ENCODE data around the gene KRAS. TPM values are rescaled to one million over a fixed set of nuclear protein-coding genes. Genes with fewer than 3 reads are reported as not detected.

Gene KRAS
- total and polyA plus RNA-seq, 2 of the 13 experiments (the other 11 are each of a cell fraction or from before 2014, with no cell fraction given): 6.5 to 9.8 TPM

DNA sequence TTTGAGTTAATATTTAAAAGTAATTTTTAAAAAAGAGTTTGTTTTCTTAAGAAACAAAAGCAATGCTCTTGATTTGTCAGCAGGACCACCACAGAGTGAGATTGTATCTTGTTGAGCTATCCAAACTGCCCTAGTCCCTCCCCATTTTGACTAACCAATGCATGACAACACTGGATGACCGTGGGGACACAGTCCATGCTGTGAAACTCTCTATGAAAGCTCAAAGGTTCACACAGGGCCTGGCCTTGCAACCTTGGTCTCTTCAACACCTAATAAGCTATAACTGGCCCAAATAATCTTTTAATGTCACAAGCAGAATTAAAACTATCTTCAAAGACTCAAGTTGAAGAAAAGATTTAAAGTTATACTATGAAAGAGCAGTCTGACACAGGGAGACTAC is 42.2 kb downstream of the KRAS start:
- no peaks in the 10 kb centered on the region for H3K27me3 ChIP-seq (ENCODE audit: control insufficient read depth in 1 of 2, insufficient read depth in 2 of 2, low read length in 2 of 2)
- TF ChIP-seq ZSCAN31 (CRISPR knock-in tag; IDR thresholded peaks at IDR 0.05; ENCODE audit: low read depth) (no peak), GLI4 (CRISPR knock-in tag; IDR thresholded peaks at IDR 0.05; ENCODE audit: borderline replicate concordance) (no peak), ZNF644 (CRISPR knock-in tag; IDR thresholded peaks at IDR 0.05; ENCODE audit: low read depth) (peak; percentile 76; the same call in 1 of the 2 replicates), ZMYM4 (CRISPR knock-in tag; IDR thresholded peaks at IDR 0.05) (peak; percentile 63), PHF21A (CRISPR knock-in tag; IDR thresholded peaks at IDR 0.05) (no peak), RARA (CRISPR knock-in tag; IDR thresholded peaks at IDR 0.05) (0 out of 2 replicates have a peak, but pooled peaks have one; percentile 26), HNF4A (CRISPR knock-in tag; IDR thresholded peaks at IDR 0.05) (peak; percentile 82), NCOR1 (IDR thresholded peaks at IDR 0.05; ENCODE audit: borderline replicate concordance, low read length) (peak; percentile 47; the same call in 1 of the 2 replicates), EHMT2 (IDR thresholded peaks at IDR 0.05; ENCODE audit: borderline replicate concordance, low read depth, low read length) (0 out of 2 replicates have a peak, but pooled peaks have one; percentile 31), TAF1 (CRISPR knock-in tag; IDR thresholded peaks at IDR 0.05) (no peak), BCL6 (CRISPR knock-in tag; IDR thresholded peaks at IDR 0.05) (peak; percentile 71), POGZ (CRISPR knock-in tag; IDR thresholded peaks at IDR 0.05) (peak; percentile 59; the same call in 1 of the 2 replicates), PCBP1 (IDR thresholded peaks at IDR 0.05; ENCODE audit: borderline replicate concordance, low read depth, low read length) (no peak), ZNF605 (CRISPR knock-in tag; IDR thresholded peaks at IDR 0.05) (no peak), HNF4G (IDR thresholded peaks at IDR 0.05; ENCODE audit: borderline replicate concordance, low read depth, low read length) (peak; percentile 57; the same call in 1 of the 2 replicates), HNF4G (CRISPR knock-in tag; IDR thresholded peaks at IDR 0.05; ENCODE audit: borderline replicate concordance, low read depth) (no peak), HOXA9 (CRISPR knock-in tag; IDR thresholded peaks at IDR 0.05; ENCODE audit: borderline replicate concordance) (no peak), SAP130 (CRISPR knock-in tag; IDR thresholded peaks at IDR 0.05; ENCODE audit: low read depth) (peak; percentile 37; the same call in 1 of the 2 replicates)
- TF ChIP-seq, protein P1, sequence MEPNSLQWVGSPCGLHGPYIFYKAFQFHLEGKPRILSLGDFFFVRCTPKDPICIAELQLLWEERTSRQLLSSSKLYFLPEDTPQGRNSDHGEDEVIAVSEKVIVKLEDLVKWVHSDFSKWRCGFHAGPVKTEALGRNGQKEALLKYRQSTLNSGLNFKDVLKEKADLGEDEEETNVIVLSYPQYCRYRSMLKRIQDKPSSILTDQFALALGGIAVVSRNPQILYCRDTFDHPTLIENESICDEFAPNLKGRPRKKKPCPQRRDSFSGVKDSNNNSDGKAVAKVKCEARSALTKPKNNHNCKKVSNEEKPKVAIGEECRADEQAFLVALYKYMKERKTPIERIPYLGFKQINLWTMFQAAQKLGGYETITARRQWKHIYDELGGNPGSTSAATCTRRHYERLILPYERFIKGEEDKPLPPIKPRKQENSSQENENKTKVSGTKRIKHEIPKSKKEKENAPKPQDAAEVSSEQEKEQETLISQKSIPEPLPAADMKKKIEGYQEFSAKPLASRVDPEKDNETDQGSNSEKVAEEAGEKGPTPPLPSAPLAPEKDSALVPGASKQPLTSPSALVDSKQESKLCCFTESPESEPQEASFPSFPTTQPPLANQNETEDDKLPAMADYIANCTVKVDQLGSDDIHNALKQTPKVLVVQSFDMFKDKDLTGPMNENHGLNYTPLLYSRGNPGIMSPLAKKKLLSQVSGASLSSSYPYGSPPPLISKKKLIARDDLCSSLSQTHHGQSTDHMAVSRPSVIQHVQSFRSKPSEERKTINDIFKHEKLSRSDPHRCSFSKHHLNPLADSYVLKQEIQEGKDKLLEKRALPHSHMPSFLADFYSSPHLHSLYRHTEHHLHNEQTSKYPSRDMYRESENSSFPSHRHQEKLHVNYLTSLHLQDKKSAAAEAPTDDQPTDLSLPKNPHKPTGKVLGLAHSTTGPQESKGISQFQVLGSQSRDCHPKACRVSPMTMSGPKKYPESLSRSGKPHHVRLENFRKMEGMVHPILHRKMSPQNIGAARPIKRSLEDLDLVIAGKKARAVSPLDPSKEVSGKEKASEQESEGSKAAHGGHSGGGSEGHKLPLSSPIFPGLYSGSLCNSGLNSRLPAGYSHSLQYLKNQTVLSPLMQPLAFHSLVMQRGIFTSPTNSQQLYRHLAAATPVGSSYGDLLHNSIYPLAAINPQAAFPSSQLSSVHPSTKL (CRISPR knock-in tag; IDR thresholded peaks at IDR 0.05): 0 out of 2 replicates have a peak, but pooled peaks have one; percentile 18
- TF ChIP-seq, protein P2, sequence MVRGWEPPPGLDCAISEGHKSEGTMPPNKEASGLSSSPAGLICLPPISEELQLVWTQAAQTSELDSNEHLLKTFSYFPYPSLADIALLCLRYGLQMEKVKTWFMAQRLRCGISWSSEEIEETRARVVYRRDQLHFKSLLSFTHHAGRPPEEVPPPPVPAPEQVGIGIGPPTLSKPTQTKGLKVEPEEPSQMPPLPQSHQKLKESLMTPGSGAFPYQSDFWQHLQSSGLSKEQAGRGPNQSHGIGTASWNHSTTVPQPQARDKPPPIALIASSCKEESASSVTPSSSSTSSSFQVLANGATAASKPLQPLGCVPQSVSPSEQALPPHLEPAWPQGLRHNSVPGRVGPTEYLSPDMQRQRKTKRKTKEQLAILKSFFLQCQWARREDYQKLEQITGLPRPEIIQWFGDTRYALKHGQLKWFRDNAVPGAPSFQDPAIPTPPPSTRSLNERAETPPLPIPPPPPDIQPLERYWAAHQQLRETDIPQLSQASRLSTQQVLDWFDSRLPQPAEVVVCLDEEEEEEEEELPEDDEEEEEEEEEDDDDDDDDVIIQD (CRISPR knock-in tag; IDR thresholded peaks at IDR 0.05; ENCODE audit: low read depth): peak; percentile 98; the same call in 1 of the 2 replicates
- POLR2A ChIA-PET: interaction anchor here (2.1 kb wide), 1 partner anchor 14 kb away, joined by 7 read pairs; the partner anchor contains the start of genes DNAI7 and ETFRF1
- H3K4me3 ChIP-seq (replicated peaks in 1 of 3; ENCODE audit: insufficient read depth in 1 of 3, low read depth in 2 of 3, low read length in 3 of 3): no peak overlapping the region
- H3K79me2 ChIP-seq (ENCODE audit: insufficient read depth, low read length): no peaks in the 10 kb centered on the region
- no peak overlapping the region for H3K27ac ChIP-seq (ENCODE audit: extremely low read length, insufficient read depth, low read length)
- H3K9me3 ChIP-seq (ENCODE audit: low read length): no peaks in the 10 kb centered on the region
- H3K9ac ChIP-seq (ENCODE audit: insufficient read depth, low read depth, low read length): no peak overlapping the region
- FAIRE-seq (peak; percentile 83), DNase-seq (ENCODE audit: low spot score) (peak; percentile 58), ATAC-seq (peak; percentile 93)
- no peak overlapping the region for H3K4me2 ChIP-seq (ENCODE audit: low read depth, low read length)
- peaks cover 5% of the 10 kb centered on the region; the same call in 1 of the 2 replicates for H3K4me1 ChIP-seq (ENCODE audit: insufficient read depth, low read length)
- H3K36me3 ChIP-seq (replicated peaks in 1 of 2; ENCODE audit: control insufficient read depth in 1 of 2, insufficient read depth in 2 of 2, low read length in 2 of 2): no peaks in the 10 kb centered on the region
- intact Hi-C loops (cut with micrococcal nuclease; ENCODE audit: unreplicated experiment) (no loop called here), in situ Hi-C loops (cut with HindIII; ENCODE audit: extremely low pct_ligation_motif_present, low pct_unique_long_range_greater_than_20kb) (no loop called here)
- H4K20me1 ChIP-seq (ENCODE audit: insufficient read depth, low read length): no peaks in the 10 kb centered on the region
- 40% methylated on average over 1 of the region's 1 CpG for WGBS (ENCODE audit: low lambda C conversion rate)
- no TSS peak for BruUV-seq (replicated peaks)
- H2AFZ ChIP-seq (ENCODE audit: low read length): no peak overlapping the region
- CTCF ChIA-PET (ENCODE audit: low intra/inter-chr PET ratio, low total read pairs): no interaction called here
